ENCODE data around the gene NPTXR. TPM values are rescaled to one million over a fixed set of nuclear protein-coding genes. Genes with fewer than 3 reads are reported as not detected.

Gene NPTXR
- polyA plus RNA-seq, 1 donor from 2014 or later: 0.04 TPM

DNA sequence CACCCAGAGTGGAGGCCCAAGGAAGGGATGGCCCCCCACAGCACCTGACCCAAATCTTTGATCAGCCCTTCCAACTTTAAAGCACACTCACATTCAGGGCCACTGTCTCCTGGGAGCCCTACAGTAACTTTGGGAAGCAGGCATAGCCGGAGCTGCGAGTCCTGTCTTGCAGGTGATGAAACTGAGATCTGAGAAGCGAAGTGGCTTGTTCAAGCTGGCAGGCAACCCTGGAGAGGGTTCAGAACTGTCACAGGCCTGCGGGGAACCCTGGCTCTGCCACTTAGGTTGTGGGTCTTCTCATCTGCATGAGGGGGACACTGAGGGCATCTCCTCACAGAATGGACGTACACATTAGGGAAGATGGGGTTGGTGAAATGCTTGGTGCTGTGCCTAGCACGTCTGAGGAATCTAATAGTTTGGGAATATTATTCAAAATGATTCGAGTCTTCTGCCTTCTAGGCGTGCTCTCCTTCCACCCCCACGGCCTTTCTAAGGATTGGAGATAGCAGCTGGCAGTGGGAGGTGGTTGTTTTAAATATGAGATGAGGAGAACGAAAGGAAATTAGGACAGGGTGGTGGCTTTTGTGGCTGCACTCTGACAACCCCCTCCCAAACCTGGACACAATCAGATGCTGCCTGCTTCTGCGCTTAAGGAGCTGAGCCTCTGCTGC is 69.2 kb downstream of the NPTXR start:
- no peaks in the 10 kb centered on the region for H3K27me3 Mint-ChIP-seq
- H3K4me3 Mint-ChIP-seq: no peak overlapping the region
- peaks cover 2% of the 10 kb centered on the region for H3K36me3 Mint-ChIP-seq
- H3K9me3 Mint-ChIP-seq: no peaks in the 10 kb centered on the region
- H3K4me1 Mint-ChIP-seq: peaks cover 0 to 2% (median 0%) of the 10 kb centered on the region in 3 donors
- no peak overlapping the region for H3K27ac Mint-ChIP-seq

GRCh38 chr22:38773363-38773946 is 70.4 kb downstream of the NPTXR start:
- H3K36me3 Mint-ChIP-seq: peaks cover 2% of the 10 kb centered on the region
- H3K4me1 Mint-ChIP-seq: peaks cover 0 to 4% (median 1%) of the 10 kb centered on the region in 3 donors
- H3K27ac Mint-ChIP-seq: no peak overlapping the region
- H3K4me3 Mint-ChIP-seq: no peak overlapping the region
- no peaks in the 10 kb centered on the region for H3K27me3 Mint-ChIP-seq
- no peaks in the 10 kb centered on the region for H3K9me3 Mint-ChIP-seq

- H3K27ac Mint-ChIP-seq: peak overlapping the region in 1 of 3 donors; percentile 47
- peaks cover 0 to 4% (median 1%) of the 10 kb centered on the region in 3 donors for H3K4me1 Mint-ChIP-seq
- no peaks in the 10 kb centered on the region for H3K9me3 Mint-ChIP-seq
Observed at GRCh38 chr22:38772623-38772873, 71.3 kb downstream of the NPTXR start.

GRCh38 chr22:38770257-38770949 is 73.4 kb downstream of the NPTXR start:
- H3K4me3 Mint-ChIP-seq: no peak overlapping the region
- peaks cover 2 to 4% (median 2%) of the 10 kb centered on the region in 3 donors for H3K4me1 Mint-ChIP-seq
- H3K27ac Mint-ChIP-seq: peak overlapping the region in 1 of 3 donors; percentile 90
- H3K36me3 Mint-ChIP-seq: no peaks in the 10 kb centered on the region
- no peaks in the 10 kb centered on the region for H3K27me3 Mint-ChIP-seq
- H3K9me3 Mint-ChIP-seq: no peaks in the 10 kb centered on the region

More at GRCh38 chr22:38772623-38772873, 71.3 kb downstream of the NPTXR start:
- H3K36me3 Mint-ChIP-seq: no peaks in the 10 kb centered on the region
- H3K4me3 Mint-ChIP-seq: no peak overlapping the region
- H3K27me3 Mint-ChIP-seq: no peaks in the 10 kb centered on the region

Other genes starting within 250 kb of the NPTXR start
- gene FAM227A, start 187.6 kb downstream of the NPTXR start, polyA plus RNA-seq: not detected
- gene CBY1, start 187.4 kb downstream of the NPTXR start, polyA plus RNA-seq: 4.9 TPM
- 67.0 TPM for gene TOMM22, start 162.1 kb downstream of the NPTXR start, polyA plus RNA-seq
- 5.4 TPM for gene JOSD1, start 143.1 kb downstream of the NPTXR start, polyA plus RNA-seq
- 46.7 TPM for gene GTPBP1, start 138.1 kb downstream of the NPTXR start, polyA plus RNA-seq
- 206 TPM for gene SUN2, start 88.0 kb downstream of the NPTXR start, polyA plus RNA-seq
- gene DNAL4, start 49.9 kb downstream of the NPTXR start, polyA plus RNA-seq: 9.0 TPM
- gene CBX6, start 28.2 kb upstream of the NPTXR start, polyA plus RNA-seq: 7.1 TPM
- gene APOBEC3A, start 113.6 kb upstream of the NPTXR start, polyA plus RNA-seq: not detected
- 7.0 TPM for gene APOBEC3B, start 138.3 kb upstream of the NPTXR start, polyA plus RNA-seq
- 268 TPM for gene APOBEC3C, start 170.2 kb upstream of the NPTXR start, polyA plus RNA-seq
- 22.0 TPM for gene APOBEC3D, start 177.1 kb upstream of the NPTXR start, polyA plus RNA-seq
- 33.0 TPM for gene APOBEC3F, start 196.8 kb upstream of the NPTXR start, polyA plus RNA-seq
- 90.7 TPM for gene APOBEC3G, start 233.2 kb upstream of the NPTXR start, polyA plus RNA-seq

Measured in IgD-negative memory B cell (primary cell).